ENCODE data around the gene NAGS. TPM values are rescaled to one million over a fixed set of nuclear protein-coding genes. Genes with fewer than 3 reads are reported as not detected.
A peak's percentile ranks its signal among the peaks of the same experiment; 100 is the strongest.

The NAGS gene
- total and polyA plus RNA-seq, 10 of the 15 experiments (the other 5 are each of a cell fraction or from before 2014, with no cell fraction given): 0.11 to 1.6 (median 0.64) TPM; not detected in 1

DNA sequence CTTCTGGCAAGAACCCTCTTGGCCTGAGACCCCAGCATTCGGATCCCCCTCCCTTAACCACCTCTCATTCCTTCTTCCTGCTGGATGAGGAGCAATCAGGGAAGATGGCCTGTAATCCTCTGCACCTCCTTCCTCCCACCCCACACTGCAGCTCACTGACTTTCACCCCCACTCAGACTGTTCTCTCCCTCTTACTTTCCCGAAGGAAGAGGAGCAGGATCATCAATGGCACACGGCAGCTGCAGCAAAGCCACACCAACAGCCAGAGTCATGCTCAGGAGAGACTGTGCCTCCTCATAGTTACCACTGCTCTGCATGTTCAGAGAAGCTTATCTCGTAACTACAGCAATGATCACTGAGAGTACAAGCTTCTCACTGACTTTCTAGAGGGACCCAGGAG is 20.4 kb downstream of the NAGS start:
- DNase-seq (ENCODE audit: low read depth, low spot score) (no peak), FAIRE-seq (no peak), ATAC-seq (no peak)
- intact Hi-C loops (cut with micrococcal nuclease; ENCODE audit: unreplicated experiment): no loop called here
- SMC1A ChIA-PET (ENCODE audit: uncharacterized antibody, unreplicated experiment): no interaction called here
- BruUV-seq (replicated peaks): no TSS peak
- WGBS (ENCODE audit: insufficient coverage, insufficient replicate concordance, low lambda C conversion rate, missing lambda C conversion rate): 86% methylated on average over 4 of the region's 4 CpGs
- CTCF ChIA-PET: interaction anchor here (0.6 kb wide), 1 partner anchor 19 kb away, joined by 3 read pairs; no protein-coding TSS in a partner anchor
- in situ Hi-C loops (cut with MboI): loop anchor here (25.0 kb wide), 1 partner anchor 813 kb away; the partner anchor contains the start of gene TMEM106A
- Histone ChIP-seq H2AFZ (ENCODE audit: control insufficient read depth, low read depth, low read length) (no peak overlapping the region), H3K27ac (ENCODE audit: control insufficient read depth, insufficient read depth) (no peak overlapping the region), H3K4me1 (ENCODE audit: control insufficient read depth, insufficient read depth, low read length) (no peaks in the 10 kb centered on the region), H3K9me3 (replicated peaks; ENCODE audit: control insufficient read depth, insufficient read depth, low read length) (no peaks in the 10 kb centered on the region), H3K4me2 (ENCODE audit: control insufficient read depth, insufficient read depth) (no peak overlapping the region), H3K9ac (ENCODE audit: control insufficient read depth, insufficient read depth, low read length) (no peak overlapping the region), H4K20me1 (ENCODE audit: control insufficient read depth, insufficient read depth) (no peaks in the 10 kb centered on the region), H3K36me3 (ENCODE audit: control insufficient read depth in 2 of 2, insufficient read depth in 2 of 2, low read length in 1 of 2) (peaks cover 0 to 2% of the 10 kb centered on the region in 2 experiments; a peak in 3 of 4 replicates), H3K4me3 (no peak overlapping the region), H3K27me3 (replicated peaks in 1 of 2; ENCODE audit: control insufficient read depth in 2 of 2, insufficient read depth in 2 of 2, low read length in 1 of 2) (no peaks in the 10 kb centered on the region), H3K79me2 (ENCODE audit: control insufficient read depth, insufficient read depth, low read length) (no peaks in the 10 kb centered on the region)
- RAD21 ChIA-PET (ENCODE audit: unreplicated experiment): no interaction called here
- no peak for TF ChIP-seq KLF5 (IDR thresholded peaks at IDR 0.05; ENCODE audit: partially characterized antibody)
- POLR2A ChIA-PET: no interaction called here

DNA sequence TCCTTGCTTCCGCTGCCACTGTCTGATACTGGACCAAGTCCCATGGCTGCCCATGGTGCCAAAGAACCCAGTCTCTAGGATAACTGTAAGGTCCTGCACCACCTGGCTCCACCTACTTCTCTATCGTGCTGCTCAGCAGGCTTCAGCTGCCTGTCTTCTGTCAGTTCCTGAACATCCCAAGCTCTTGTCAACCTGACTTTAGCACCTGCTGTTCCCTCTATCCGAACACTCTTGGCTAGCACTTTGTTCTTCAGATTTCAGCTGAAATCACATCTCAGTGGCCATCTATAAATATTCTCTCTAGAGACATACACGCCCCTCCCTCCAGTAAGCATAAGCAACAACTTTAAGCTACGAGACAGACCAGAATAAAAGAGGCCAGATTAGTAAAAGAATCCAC is 25.3 kb downstream of the NAGS start:
- no peak overlapping the region for H3K27ac ChIP-seq (ENCODE audit: control insufficient read depth, insufficient read depth)
- ChIA-PET RAD21 (ENCODE audit: unreplicated experiment) (interaction anchor here (0.6 kb wide), 1 partner anchor 118 kb away, joined by 3 read pairs; no protein-coding TSS in a partner anchor), SMC1A (ENCODE audit: uncharacterized antibody, unreplicated experiment) (interaction anchor here (1.6 kb wide), 1 partner anchor 12 kb away, joined by 5 read pairs; no protein-coding TSS in a partner anchor), CTCF (interaction anchor here (0.6 to 1.3 kb wide), 3 partner anchors 12 to 939 kb away, joined by 3 read pairs; no protein-coding TSS in a partner anchor), POLR2A (no interaction called here)
- intact Hi-C loops (cut with micrococcal nuclease; ENCODE audit: unreplicated experiment) (no loop called here), in situ Hi-C loops (cut with MboI) (no loop called here)
- H3K27me3 ChIP-seq (replicated peaks in 1 of 2; ENCODE audit: control insufficient read depth in 2 of 2, insufficient read depth in 2 of 2, low read length in 1 of 2): no peaks in the 10 kb centered on the region
- FAIRE-seq (no peak), DNase-seq (ENCODE audit: low read depth, low spot score) (no peak), ATAC-seq (no peak)
- peaks cover 5 to 20% of the 10 kb centered on the region in 2 experiments for H3K36me3 ChIP-seq (ENCODE audit: control insufficient read depth in 2 of 2, insufficient read depth in 2 of 2, low read length in 1 of 2)
- WGBS (ENCODE audit: insufficient coverage, insufficient replicate concordance, low lambda C conversion rate, missing lambda C conversion rate): 85% methylated on average over 5 of the region's 5 CpGs
- no peak overlapping the region for H3K4me3 ChIP-seq
- H3K4me1 ChIP-seq (ENCODE audit: control insufficient read depth, insufficient read depth, low read length): no peaks in the 10 kb centered on the region
- H4K20me1 ChIP-seq (ENCODE audit: control insufficient read depth, insufficient read depth): no peaks in the 10 kb centered on the region
- H3K9ac ChIP-seq (ENCODE audit: control insufficient read depth, insufficient read depth, low read length): no peak overlapping the region
- no peak overlapping the region for H3K4me2 ChIP-seq (ENCODE audit: control insufficient read depth, insufficient read depth)
- no peaks in the 10 kb centered on the region for H3K9me3 ChIP-seq (replicated peaks; ENCODE audit: control insufficient read depth, insufficient read depth, low read length)
- TSS peak; percentile 37 for BruUV-seq (replicated peaks)
- TF ChIP-seq NR2C1 (IDR thresholded peaks at IDR 0.05): no peak
- 0 out of 2 replicates have a peak, but pooled peaks have one; percentile 33 for TF ChIP-seq POLR2A (IDR thresholded peaks at IDR 0.05; ENCODE audit: low read depth, low read length)
- no peak overlapping the region for H2AFZ ChIP-seq (ENCODE audit: control insufficient read depth, low read depth, low read length)
- no peaks in the 10 kb centered on the region for H3K79me2 ChIP-seq (ENCODE audit: control insufficient read depth, insufficient read depth, low read length)

Measured in GM12878 (cell line).